GM12801 (cell line): ENCODE results near the gene HTR6.

ENCODE experiments used
- TF ChIP-seq, protein P1 (sequence below): IDR thresholded peaks from one replicate; pipeline ENCODE4 v1.5.1; 2011; ENCODE audit warnings: control low read depth; ENCODE audit not compliant: insufficient read length; ENCODE audit errors: extremely low read depth

The HTR6 gene

DNA sequence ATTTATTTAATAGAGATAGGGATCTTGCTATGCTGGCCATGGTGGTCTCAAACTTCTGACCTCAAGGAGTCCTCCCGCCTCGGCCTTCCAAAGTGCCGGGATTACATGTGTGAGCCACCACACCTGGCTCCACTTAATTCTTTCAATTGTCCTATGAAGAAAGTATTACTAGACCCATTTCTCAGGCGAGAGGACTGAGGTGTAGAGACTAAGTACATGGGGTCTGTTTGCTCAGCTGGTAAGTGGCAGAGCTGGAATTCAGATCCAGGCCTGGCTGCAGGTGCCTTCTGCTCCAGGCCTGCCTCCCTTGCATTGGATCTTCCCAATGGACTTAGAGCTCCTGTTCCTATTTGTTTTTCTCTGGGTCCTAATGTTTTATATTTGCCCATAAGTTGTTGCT is 55.5 kb downstream of the HTR6 start:
- TF ChIP-seq, protein P1, sequence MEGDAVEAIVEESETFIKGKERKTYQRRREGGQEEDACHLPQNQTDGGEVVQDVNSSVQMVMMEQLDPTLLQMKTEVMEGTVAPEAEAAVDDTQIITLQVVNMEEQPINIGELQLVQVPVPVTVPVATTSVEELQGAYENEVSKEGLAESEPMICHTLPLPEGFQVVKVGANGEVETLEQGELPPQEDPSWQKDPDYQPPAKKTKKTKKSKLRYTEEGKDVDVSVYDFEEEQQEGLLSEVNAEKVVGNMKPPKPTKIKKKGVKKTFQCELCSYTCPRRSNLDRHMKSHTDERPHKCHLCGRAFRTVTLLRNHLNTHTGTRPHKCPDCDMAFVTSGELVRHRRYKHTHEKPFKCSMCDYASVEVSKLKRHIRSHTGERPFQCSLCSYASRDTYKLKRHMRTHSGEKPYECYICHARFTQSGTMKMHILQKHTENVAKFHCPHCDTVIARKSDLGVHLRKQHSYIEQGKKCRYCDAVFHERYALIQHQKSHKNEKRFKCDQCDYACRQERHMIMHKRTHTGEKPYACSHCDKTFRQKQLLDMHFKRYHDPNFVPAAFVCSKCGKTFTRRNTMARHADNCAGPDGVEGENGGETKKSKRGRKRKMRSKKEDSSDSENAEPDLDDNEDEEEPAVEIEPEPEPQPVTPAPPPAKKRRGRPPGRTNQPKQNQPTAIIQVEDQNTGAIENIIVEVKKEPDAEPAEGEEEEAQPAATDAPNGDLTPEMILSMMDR, result no peak

DNA sequence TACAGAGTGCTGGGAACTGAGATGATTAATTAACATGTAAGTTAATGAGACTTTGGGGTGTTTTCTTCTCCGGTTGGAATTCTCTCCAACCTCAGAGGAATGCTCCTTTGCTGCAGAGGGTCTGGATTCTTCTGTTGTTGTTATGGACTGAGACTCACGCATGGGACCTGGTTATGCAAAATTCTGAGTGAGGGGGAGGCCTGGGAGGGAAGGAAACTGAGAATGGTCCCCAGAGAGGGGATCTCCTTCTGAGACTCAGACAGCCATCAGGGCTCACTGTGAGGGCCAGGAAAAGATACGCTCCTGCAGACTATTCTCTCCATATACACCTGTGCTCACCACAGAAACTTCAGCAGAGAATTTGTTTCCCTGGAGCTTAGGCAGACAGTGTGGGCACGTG is 56.3 kb downstream of the HTR6 start:
- TF ChIP-seq, protein P1, result no peak

GRCh38 chr1:19723874-19724273 is 59.2 kb downstream of the HTR6 start:
- TF ChIP-seq, protein P1, result no peak

DNA sequence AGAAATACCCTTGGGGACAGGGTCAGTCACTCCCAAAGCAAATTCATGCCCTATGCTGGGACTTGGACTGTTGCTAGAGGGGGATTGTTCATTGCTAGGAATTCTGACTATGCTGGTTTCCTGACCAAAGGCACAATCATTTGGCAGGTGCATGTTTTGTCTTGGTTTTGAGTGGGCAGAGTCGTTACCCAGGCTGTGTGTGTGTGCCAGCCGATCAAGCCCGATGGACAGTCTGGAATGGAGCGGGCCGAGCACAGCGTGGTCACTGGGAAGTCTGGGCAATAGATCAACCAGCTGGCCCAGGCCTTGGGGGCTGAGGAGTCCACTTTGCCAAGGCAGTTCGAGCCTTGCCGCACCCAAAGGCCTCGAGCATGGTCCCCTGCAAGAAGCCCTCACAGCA is 60.9 kb downstream of the HTR6 start:
- TF ChIP-seq, protein P1, result no peak

DNA sequence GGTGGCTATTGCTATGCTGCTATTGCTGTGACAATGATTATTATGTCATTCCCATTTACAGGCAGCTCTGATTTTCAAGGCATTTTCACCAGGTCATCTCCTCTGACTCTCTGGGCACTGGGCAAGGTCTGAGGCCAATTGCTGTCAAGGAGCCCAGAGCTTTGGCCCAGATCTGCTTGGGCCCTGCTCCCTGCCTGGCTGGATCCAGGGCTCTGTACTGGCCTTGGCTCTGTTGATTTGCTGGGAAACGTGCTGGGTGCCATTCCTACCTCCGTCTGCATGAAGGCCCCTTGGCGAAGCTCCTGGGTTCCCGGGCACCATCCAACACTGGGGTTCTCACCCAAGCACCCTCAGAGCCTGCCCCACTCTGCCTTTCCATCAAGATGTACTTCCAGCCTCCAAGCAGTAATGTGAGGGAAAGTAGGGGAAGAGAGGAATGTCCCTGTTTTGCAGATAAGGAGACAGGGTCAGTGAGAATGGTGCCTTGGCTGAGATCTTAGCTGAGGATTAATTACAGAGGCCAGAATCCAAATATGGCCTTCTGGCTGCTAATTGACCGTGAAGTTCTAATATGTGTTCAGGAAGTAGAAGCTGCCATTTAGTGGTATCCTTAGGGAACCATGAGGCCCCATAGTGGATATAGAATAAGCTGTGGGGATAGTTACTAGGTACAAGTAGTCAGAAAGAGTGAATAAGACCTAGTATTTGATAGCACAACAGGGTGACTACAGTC is 63.9 kb downstream of the HTR6 start:
- TF ChIP-seq, protein P1, result no peak

- TF ChIP-seq, protein P1, result no peak
Measured at GRCh38 chr1:19730232-19730631, 65.6 kb downstream of the HTR6 start.
